HepG2 (cell line): Measurements from ENCODE around the gene MICOS13. TPM values are rescaled to one million over a fixed set of nuclear protein-coding genes. Genes with fewer than 3 reads are reported as not detected.

Experiments used
- EEA1 ChIP-seq: sonication (generic); formaldehyde crosslinking; IDR thresholded peaks from 2 replicates; pipeline ENCODE4 v1.5.1; 2020; ENCODE audit warnings: mild to moderate bottlenecking, missing genetic modification reagents, borderline replicate concordance
- HHEX ChIP-seq: IDR thresholded peaks from 2 replicates; pipeline ENCODE4 v1.6.1; 2016; ENCODE audit warnings: control low read depth
- JDP2 ChIP-seq: sonication (generic); formaldehyde crosslinking; IDR thresholded peaks from 2 replicates; pipeline ENCODE4 v1.8.1; 2022; ENCODE audit warnings: missing genetic modification reagents, borderline replicate concordance
- KLF6 ChIP-seq: IDR thresholded peaks from 2 replicates; pipeline ENCODE4 v1.8.0; 2016; ENCODE audit warnings: missing biosample characterization, missing genetic modification reagents
- MED13 ChIP-seq: sonication (generic); formaldehyde crosslinking; IDR thresholded peaks from 2 replicates; pipeline ENCODE4 v1.5.0; 2020; ENCODE audit warnings: missing genetic modification reagents
- MZF1 ChIP-seq: sonication (generic); formaldehyde crosslinking; IDR thresholded peaks from 2 replicates; pipeline ENCODE4 v1.8.1; 2023; ENCODE audit warnings: mild to moderate bottlenecking, missing genetic modification reagents, borderline replicate concordance
- PCBP1 ChIP-seq: fragments of 200-400 bp; formaldehyde crosslinking; IDR thresholded peaks from 2 replicates; pipeline ENCODE4 v1.6.1; 2017; ENCODE audit warnings: mild to moderate bottlenecking, low read depth, low read length, borderline replicate concordance
- REXO4 ChIP-seq: sonication (generic); formaldehyde crosslinking; IDR thresholded peaks from 2 replicates; pipeline ENCODE4 v1.8.0; 2022; ENCODE audit warnings: missing genetic modification reagents, mild to moderate bottlenecking, borderline replicate concordance
- SETDB1 ChIP-seq: sonication (generic); formaldehyde crosslinking; IDR thresholded peaks from 2 replicates; pipeline ENCODE4 v1.5.1; 2020; ENCODE audit warnings: missing genetic modification reagents, mild to moderate bottlenecking, borderline replicate concordance
- TBX3 ChIP-seq: fragments of 450-650 bp; IDR thresholded peaks from 2 replicates; pipeline ENCODE4 v1.6.1; 2017; ENCODE audit warnings: antibody characterized with exemption, mild to moderate bottlenecking, inconsistent platforms, borderline replicate concordance
- TEAD3 ChIP-seq: optimal IDR thresholded peaks from 2 replicates; pipeline ENCODE3; 2016; ENCODE audit warnings: borderline replicate concordance
- YEATS4 ChIP-seq: sonication (generic); formaldehyde crosslinking; IDR thresholded peaks from 2 replicates; pipeline ENCODE4 v1.4.0; 2020; ENCODE audit warnings: missing genetic modification reagents, borderline replicate concordance
- ZFY ChIP-seq: sonication (generic); formaldehyde crosslinking; IDR thresholded peaks from 2 replicates; pipeline ENCODE4 v1.4.0; 2020; ENCODE audit warnings: missing genetic modification reagents
- ZNF256 ChIP-seq: sonication (generic); formaldehyde crosslinking; conservative IDR thresholded peaks from 2 replicates; pipeline ENCODE4 v1.4.0; 2020; ENCODE audit warnings: missing genetic modification reagents
- ZNF292 ChIP-seq: sonication (generic); formaldehyde crosslinking; IDR thresholded peaks from 2 replicates; pipeline ENCODE4 v1.8.1; 2022; ENCODE audit warnings: mild to moderate bottlenecking, low read depth, missing genetic modification reagents, borderline replicate concordance
- ZNF589 ChIP-seq: sonication (generic); formaldehyde crosslinking; conservative IDR thresholded peaks from 2 replicates; pipeline ENCODE4 v1.8.0; 2022; ENCODE audit warnings: mild to moderate bottlenecking, moderate library complexity, missing genetic modification reagents
- ZNF746 ChIP-seq: sonication (generic); formaldehyde crosslinking; IDR thresholded peaks from 2 replicates; pipeline ENCODE4 v1.8.0; 2022; ENCODE audit warnings: mild to moderate bottlenecking, missing genetic modification reagents
- polyA plus RNA-seq, 8 experiments: library from polyadenylated mRNA; depleted of rRNA in 3 of 8; stranded (reverse) in 7 of 8; unstranded in 1 of 8; fragments of >200 nt; fragmentation: Illumina TruSeq in 4 of 8; extraction: Trizol in 4 of 8; gene quantifications; 2 replicates each; pipeline versions ENCODE4 v1.2.1 to v1.2.3, GENCODE V29; 2011 to 2016; ENCODE audit warnings: low read depth in 4 of 8, missing spikeins in 1 of 8, mixed read lengths in 1 of 8; ENCODE audit not compliant: insufficient read depth in 1 of 8
- total RNA-seq, 5 experiments: library from RNA; depleted of rRNA; stranded (reverse); fragments of >200 nt; fragmentation: Illumina TruSeq; extraction: Trizol; gene quantifications; 2 replicates each; pipeline ENCODE4 v1.2.3, GENCODE V29; 2016; ENCODE audit warnings: low read depth in 1 of 5
- TF ChIP-seq, protein P1 (sequence below): IDR thresholded peaks from 2 replicates; pipeline ENCODE4 v1.6.1; 2016; ENCODE audit warnings: missing genetic modification reagents, missing compliant biosample characterization
- TF ChIP-seq, protein P2 (sequence below): IDR thresholded peaks from 2 replicates; pipeline ENCODE4 v1.6.1; 2016
- TF ChIP-seq, protein P3 (sequence below): sonication (generic); formaldehyde crosslinking; IDR thresholded peaks from one replicate; pipeline ENCODE4 v1.5.1; 2020; ENCODE audit warnings: mild to moderate bottlenecking, missing genetic modification reagents; ENCODE audit errors: not compliant biosample characterization
- TF ChIP-seq, protein P4 (sequence below): sonication (generic); formaldehyde crosslinking; IDR thresholded peaks from 2 replicates; pipeline ENCODE4 v1.5.0; 2020; ENCODE audit warnings: missing genetic modification reagents

MICOS13 gene
- total and polyA plus RNA-seq, 2 of the 13 experiments (the other 11 are each of a cell fraction or from before 2014, with no cell fraction given) = 28.8 to 35.4 TPM

DNA sequence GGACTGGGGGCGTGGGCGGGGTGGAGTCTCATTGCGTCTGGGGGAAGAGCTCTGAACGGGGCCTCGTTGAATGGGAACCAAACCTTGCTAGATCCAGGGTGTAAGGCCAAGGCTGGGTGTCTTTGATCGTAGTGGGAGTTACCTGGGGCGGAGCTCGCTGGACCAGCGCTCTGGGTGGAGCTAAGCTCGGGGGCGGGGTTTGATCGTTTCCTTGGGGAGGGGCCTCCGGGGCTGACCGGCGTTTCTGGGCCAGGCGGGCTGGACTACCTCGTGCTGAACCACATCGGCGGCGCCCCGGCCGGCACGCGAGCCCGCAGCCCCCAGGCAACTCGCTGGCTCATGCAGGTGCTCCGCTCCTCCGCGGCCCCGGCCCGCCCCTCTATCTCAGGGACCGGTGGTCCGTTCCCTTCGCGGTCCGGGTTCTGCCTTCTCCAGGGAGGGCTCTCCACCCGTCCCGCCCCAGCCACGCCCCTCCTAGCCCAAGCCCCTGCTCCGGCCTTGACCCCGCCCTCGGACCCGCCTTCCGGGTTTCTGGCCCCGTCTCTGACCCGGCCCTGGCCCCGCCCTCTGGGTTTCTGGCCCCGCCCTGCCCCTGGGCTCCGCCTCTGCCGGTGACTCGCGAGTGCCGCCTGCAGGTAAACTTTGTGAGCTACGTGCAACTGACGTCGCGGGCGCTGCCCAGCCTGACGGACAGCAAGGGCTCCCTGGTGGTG is 6.5 kb upstream of the MICOS13 start (continued):
- TF ChIP-seq, protein P1, sequence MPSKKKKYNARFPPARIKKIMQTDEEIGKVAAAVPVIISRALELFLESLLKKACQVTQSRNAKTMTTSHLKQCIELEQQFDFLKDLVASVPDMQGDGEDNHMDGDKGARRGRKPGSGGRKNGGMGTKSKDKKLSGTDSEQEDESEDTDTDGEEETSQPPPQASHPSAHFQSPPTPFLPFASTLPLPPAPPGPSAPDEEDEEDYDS (CRISPR knock-in tag) = peak; percentile 8; the same call in 1 of the 2 replicates
- TF ChIP-seq ZNF292 (CRISPR knock-in tag) (no peak), TEAD3 (CRISPR knock-in tag) (no peak), EEA1 (CRISPR knock-in tag) (no peak), REXO4 (CRISPR knock-in tag) (no peak), MZF1 (CRISPR knock-in tag) (no peak), ZNF256 (no peak), HHEX (CRISPR knock-in tag) (no peak), TBX3 (no peak), KLF6 (no peak), ZNF589 (CRISPR knock-in tag) (no peak), ZNF746 (CRISPR knock-in tag) (no peak), SETDB1 (CRISPR knock-in tag) (no peak), PCBP1 (0 out of 2 replicates have a peak, but pooled peaks have one; percentile 43), ZFY (CRISPR knock-in tag) (peak; percentile 79), JDP2 (no peak), YEATS4 (CRISPR knock-in tag) (no peak; the same call in 1 of the 2 replicates), MED13 (CRISPR knock-in tag) (no peak)
- TF ChIP-seq, protein P2, sequence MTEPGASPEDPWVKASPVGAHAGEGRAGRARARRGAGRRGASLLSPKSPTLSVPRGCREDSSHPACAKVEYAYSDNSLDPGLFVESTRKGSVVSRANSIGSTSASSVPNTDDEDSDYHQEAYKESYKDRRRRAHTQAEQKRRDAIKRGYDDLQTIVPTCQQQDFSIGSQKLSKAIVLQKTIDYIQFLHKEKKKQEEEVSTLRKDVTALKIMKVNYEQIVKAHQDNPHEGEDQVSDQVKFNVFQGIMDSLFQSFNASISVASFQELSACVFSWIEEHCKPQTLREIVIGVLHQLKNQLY (CRISPR knock-in tag) = no peak
- TF ChIP-seq, protein P3, sequence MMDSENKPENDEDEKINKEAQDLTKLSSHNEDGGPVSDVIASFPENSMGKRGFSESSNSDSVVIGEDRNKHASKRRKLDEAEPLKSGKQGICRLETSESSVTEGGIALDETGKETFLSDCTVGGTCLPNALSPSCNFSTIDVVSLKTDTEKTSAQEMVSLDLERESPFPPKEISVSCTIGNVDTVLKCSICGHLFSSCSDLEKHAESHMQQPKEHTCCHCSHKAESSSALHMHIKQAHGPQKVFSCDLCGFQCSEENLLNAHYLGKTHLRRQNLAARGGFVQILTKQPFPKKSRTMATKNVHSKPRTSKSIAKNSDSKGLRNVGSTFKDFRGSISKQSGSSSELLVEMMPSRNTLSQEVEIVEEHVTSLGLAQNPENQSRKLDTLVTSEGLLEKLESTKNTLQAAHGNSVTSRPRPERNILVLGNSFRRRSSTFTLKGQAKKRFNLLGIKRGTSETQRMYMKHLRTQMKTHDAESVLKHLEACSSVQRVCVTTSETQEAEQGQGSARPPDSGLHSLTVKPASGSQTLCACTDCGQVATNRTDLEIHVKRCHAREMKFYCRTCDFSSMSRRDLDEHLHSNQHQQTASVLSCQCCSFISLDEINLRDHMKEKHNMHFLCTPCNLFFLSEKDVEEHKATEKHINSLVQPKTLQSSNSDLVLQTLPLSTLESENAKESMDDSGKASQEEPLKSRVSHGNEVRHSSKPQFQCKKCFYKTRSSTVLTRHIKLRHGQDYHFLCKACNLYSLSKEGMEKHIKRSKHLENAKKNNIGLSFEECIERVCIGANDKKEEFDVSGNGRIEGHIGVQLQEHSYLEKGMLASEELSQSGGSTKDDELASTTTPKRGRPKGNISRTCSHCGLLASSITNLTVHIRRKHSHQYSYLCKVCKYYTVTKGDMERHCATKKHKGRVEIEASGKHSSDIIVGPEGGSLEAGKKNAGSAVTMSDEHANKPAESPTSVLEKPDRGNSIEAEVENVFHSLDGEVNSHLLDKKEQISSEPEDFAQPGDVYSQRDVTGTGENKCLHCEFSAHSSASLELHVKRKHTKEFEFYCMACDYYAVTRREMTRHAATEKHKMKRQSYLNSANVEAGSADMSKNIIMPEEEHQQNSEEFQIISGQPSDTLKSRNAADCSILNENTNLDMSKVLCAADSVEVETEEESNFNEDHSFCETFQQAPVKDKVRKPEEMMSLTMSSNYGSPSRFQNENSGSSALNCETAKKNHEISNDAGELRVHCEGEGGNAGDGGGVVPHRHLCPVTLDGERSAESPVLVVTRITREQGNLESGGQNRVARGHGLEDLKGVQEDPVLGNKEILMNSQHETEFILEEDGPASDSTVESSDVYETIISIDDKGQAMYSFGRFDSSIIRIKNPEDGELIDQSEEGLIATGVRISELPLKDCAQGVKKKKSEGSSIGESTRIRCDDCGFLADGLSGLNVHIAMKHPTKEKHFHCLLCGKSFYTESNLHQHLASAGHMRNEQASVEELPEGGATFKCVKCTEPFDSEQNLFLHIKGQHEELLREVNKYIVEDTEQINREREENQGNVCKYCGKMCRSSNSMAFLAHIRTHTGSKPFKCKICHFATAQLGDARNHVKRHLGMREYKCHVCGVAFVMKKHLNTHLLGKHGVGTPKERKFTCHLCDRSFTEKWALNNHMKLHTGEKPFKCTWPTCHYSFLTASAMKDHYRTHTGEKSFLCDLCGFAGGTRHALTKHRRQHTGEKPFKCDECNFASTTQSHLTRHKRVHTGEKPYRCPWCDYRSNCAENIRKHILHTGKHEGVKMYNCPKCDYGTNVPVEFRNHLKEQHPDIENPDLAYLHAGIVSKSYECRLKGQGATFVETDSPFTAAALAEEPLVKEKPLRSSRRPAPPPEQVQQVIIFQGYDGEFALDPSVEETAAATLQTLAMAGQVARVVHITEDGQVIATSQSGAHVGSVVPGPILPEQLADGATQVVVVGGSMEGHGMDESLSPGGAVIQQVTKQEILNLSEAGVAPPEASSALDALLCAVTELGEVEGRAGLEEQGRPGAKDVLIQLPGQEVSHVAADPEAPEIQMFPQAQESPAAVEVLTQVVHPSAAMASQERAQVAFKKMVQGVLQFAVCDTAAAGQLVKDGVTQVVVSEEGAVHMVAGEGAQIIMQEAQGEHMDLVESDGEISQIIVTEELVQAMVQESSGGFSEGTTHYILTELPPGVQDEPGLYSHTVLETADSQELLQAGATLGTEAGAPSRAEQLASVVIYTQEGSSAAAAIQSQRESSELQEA = peak; percentile 86
- TF ChIP-seq, protein P4, sequence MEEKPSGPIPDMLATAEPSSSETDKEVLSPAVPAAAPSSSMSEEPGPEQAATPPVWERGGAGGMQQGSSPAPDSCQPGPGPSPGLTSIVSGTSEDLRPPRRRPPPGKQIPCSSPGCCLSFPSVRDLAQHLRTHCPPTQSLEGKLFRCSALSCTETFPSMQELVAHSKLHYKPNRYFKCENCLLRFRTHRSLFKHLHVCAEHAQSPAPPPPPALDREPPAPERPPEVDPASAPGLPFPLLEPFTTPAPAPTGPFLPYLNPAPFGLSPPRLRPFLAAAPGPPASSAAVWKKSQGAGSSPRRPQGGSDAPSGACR (CRISPR knock-in tag) = no peak
